Astrocyte (in vitro differentiated cells and primary cell): ENCODE measurements around the gene OR13H1. TPM values are rescaled to one million over a fixed set of nuclear protein-coding genes. Genes with fewer than 3 reads are reported as not detected.

ENCODE experiments used
- DNase-seq: peaks from one replicate; pipeline ENCODE4 v3.0.0-alpha.2; 2010; ENCODE audit warnings: low read depth
- FAIRE-seq: peaks from 2 replicates; lab custom pipeline; 2011; peaks lifted over from hg19 to GRCh38; lab: Jason Lieb, UNC
- H2AFZ ChIP-seq: 2 replicates; pipeline ENCODE4 v1.6.0; 2012; ENCODE audit warnings: low read depth, low read length, inconsistent platforms
- H3K27ac ChIP-seq: 2 replicates; pipeline ENCODE4 v1.5.1; 2011; ENCODE audit warnings: low read depth, low read length, inconsistent platforms
- H3K27me3 ChIP-seq: 2 replicates; pipeline ENCODE4 v1.6.0; 2011; ENCODE audit warnings: low read length, inconsistent platforms; ENCODE audit not compliant: insufficient read depth
- H3K36me3 ChIP-seq: 2 replicates; pipeline ENCODE4 v1.5.1; 2011; ENCODE audit warnings: low read length, inconsistent platforms; ENCODE audit not compliant: insufficient read depth
- H3K4me1 ChIP-seq: 2 replicates; pipeline ENCODE4 v1.5.1; 2011; ENCODE audit warnings: low read length, inconsistent platforms; ENCODE audit not compliant: insufficient read depth
- H3K4me2 ChIP-seq: 2 replicates; pipeline ENCODE4 v1.6.0; 2012; ENCODE audit warnings: low read length, inconsistent platforms
- H3K4me3 ChIP-seq: 2 replicates; pipeline ENCODE4 v1.5.1; 2011; ENCODE audit warnings: low read depth, mild to moderate bottlenecking, low read length, inconsistent platforms; ENCODE audit not compliant: insufficient read depth
- H3K79me2 ChIP-seq: 2 replicates; pipeline ENCODE4 v1.6.0; 2012; ENCODE audit warnings: mild to moderate bottlenecking, low read length, inconsistent platforms; ENCODE audit not compliant: insufficient read depth
- H3K9ac ChIP-seq: 2 replicates; pipeline ENCODE4 v1.6.0; 2012; ENCODE audit warnings: mild to moderate bottlenecking, low read length, inconsistent platforms
- H3K9me3 ChIP-seq: 2 replicates; pipeline ENCODE4 v1.5.1; 2012; ENCODE audit warnings: low read depth, mild to moderate bottlenecking, low read length, inconsistent platforms; ENCODE audit not compliant: insufficient read depth
- H4K20me1 ChIP-seq: 2 replicates; pipeline ENCODE4 v1.6.0; 2012; ENCODE audit warnings: low read length, inconsistent platforms; ENCODE audit not compliant: insufficient read depth
- H3K27ac Mint-ChIP-seq: one replicate; pipeline ENCODE4 v1.8.0; 2021; ENCODE audit warnings: mild to moderate bottlenecking, mixed read lengths; ENCODE audit not compliant: unreplicated experiment
- H3K27me3 Mint-ChIP-seq: one replicate; pipeline ENCODE4 v1.8.0; 2021; ENCODE audit warnings: low read depth, mixed read lengths; ENCODE audit not compliant: unreplicated experiment
- H3K36me3 Mint-ChIP-seq: one replicate; pipeline ENCODE4 v1.8.0; 2021; ENCODE audit warnings: low read depth, mixed read lengths; ENCODE audit not compliant: unreplicated experiment
- H3K4me1 Mint-ChIP-seq: one replicate; pipeline ENCODE4 v1.8.0; 2021; ENCODE audit warnings: low read depth, mixed read lengths; ENCODE audit not compliant: unreplicated experiment
- H3K4me3 Mint-ChIP-seq: one replicate; pipeline ENCODE4 v1.8.0; 2021; ENCODE audit warnings: mild to moderate bottlenecking, moderate library complexity, mixed read lengths; ENCODE audit not compliant: unreplicated experiment
- H3K9me3 Mint-ChIP-seq: one replicate; pipeline ENCODE4 v1.8.0; 2021; ENCODE audit warnings: mild to moderate bottlenecking, mixed read lengths; ENCODE audit not compliant: unreplicated experiment
- CTCF ChIP-seq: IDR thresholded peaks from 2 replicates; pipeline ENCODE4 v1.5.1; 2011; ENCODE audit warnings: low read depth, mild to moderate bottlenecking, inconsistent platforms, low read length, moderate library complexity; ENCODE audit not compliant: insufficient read depth
- EZH2 ChIP-seq: IDR thresholded peaks from 2 replicates; pipeline ENCODE4 v1.6.1; 2012; ENCODE audit warnings: mild to moderate bottlenecking, low read length, inconsistent platforms; ENCODE audit not compliant: insufficient read depth
- total RNA-seq: library from RNA; stranded (reverse); gene quantifications from 2 replicates; pipeline ENCODE4 v1.2.1, GENCODE V29; 2021

OR13H1 gene
- total RNA-seq, 1 donor from 2014 or later = not detected

- Histone ChIP-seq H3K9me3 (no peaks in the 10 kb centered on the region), H3K9ac (no peak overlapping the region), H3K4me2 (no peak overlapping the region), H2AFZ (no peak overlapping the region), H4K20me1 (no peaks in the 10 kb centered on the region), H3K36me3 (no peaks in the 10 kb centered on the region), H3K4me3 (no peak overlapping the region), H3K79me2 (no peaks in the 10 kb centered on the region), H3K27ac (no peak overlapping the region), H3K27me3 (no peaks in the 10 kb centered on the region), H3K4me1 (no peaks in the 10 kb centered on the region)
- peak; percentile 52 for FAIRE-seq
- no peaks in the 10 kb centered on the region for H3K36me3 Mint-ChIP-seq
- H3K27me3 Mint-ChIP-seq = no peaks in the 10 kb centered on the region
- H3K4me1 Mint-ChIP-seq = peaks cover 3% of the 10 kb centered on the region
- TF ChIP-seq CTCF = no peak
- TF ChIP-seq EZH2 = no peak
- no peak overlapping the region for H3K4me3 Mint-ChIP-seq
- H3K9me3 Mint-ChIP-seq = no peaks in the 10 kb centered on the region
- DNase-seq = no peak
- H3K27ac Mint-ChIP-seq = no peak overlapping the region
Measured at GRCh38 chrX:131571348-131571747, 27.5 kb downstream of the OR13H1 start.

GRCh38 chrX:131572372-131573014, 28.6 kb downstream of the OR13H1 start:
- Histone ChIP-seq H4K20me1 (no peaks in the 10 kb centered on the region), H3K4me2 (no peak overlapping the region), H2AFZ (no peak overlapping the region), H3K79me2 (no peaks in the 10 kb centered on the region), H3K4me1 (no peaks in the 10 kb centered on the region), H3K9me3 (no peaks in the 10 kb centered on the region), H3K9ac (no peak overlapping the region), H3K27me3 (no peaks in the 10 kb centered on the region), H3K4me3 (no peak overlapping the region), H3K27ac (no peak overlapping the region), H3K36me3 (no peaks in the 10 kb centered on the region)
- FAIRE-seq (peak; percentile 90), DNase-seq (peak; percentile 30)
- Mint-ChIP-seq H3K27ac (no peak overlapping the region), H3K4me1 (peaks cover 3% of the 10 kb centered on the region), H3K4me3 (no peak overlapping the region), H3K27me3 (no peaks in the 10 kb centered on the region), H3K9me3 (no peaks in the 10 kb centered on the region), H3K36me3 (no peaks in the 10 kb centered on the region)
- TF ChIP-seq EZH2 = no peak
- no peak for TF ChIP-seq CTCF

- FAIRE-seq = peak; percentile 43
- H3K4me3 ChIP-seq = no peak overlapping the region
Measured at GRCh38 chrX:131577413-131577812, 33.5 kb downstream of the OR13H1 start.

More at GRCh38 chrX:131577413-131577812, 33.5 kb downstream of the OR13H1 start:
- Mint-ChIP-seq H3K4me1 (no peaks in the 10 kb centered on the region), H3K4me3 (peak overlapping the region; percentile 66), H3K9me3 (no peaks in the 10 kb centered on the region), H3K27me3 (no peaks in the 10 kb centered on the region), H3K36me3 (peaks cover 2% of the 10 kb centered on the region), H3K27ac (no peak overlapping the region)
- Histone ChIP-seq H3K27ac (no peak overlapping the region), H3K4me1 (no peaks in the 10 kb centered on the region), H3K36me3 (no peaks in the 10 kb centered on the region), H2AFZ (no peak overlapping the region), H4K20me1 (no peaks in the 10 kb centered on the region), H3K4me2 (no peak overlapping the region), H3K9me3 (no peaks in the 10 kb centered on the region), H3K9ac (no peak overlapping the region), H3K79me2 (no peaks in the 10 kb centered on the region), H3K27me3 (no peaks in the 10 kb centered on the region)
- no peak for DNase-seq
- TF ChIP-seq CTCF (no peak), EZH2 (no peak)
